ENCODE results near the gene POU6F2.

- TF ChIP-seq CTCF (IDR thresholded peaks at IDR 0.05): no peak
- no peak for TF ChIP-seq ZFX (IDR thresholded peaks at IDR 0.05; ENCODE audit: borderline replicate concordance)
Observed at GRCh38 chr7:39451901-39452300, 474.2 kb downstream of the POU6F2 start.

Measured in 22Rv1 (cell line).